ENCODE results near the gene DUOXA2.

The DUOXA2 gene

GRCh38 chr15:45084163-45084562, 30.0 kb upstream of the DUOXA2 start:
- no peaks in the 10 kb centered on the region for H3K27me3 ChIP-seq (ENCODE audit: control insufficient read depth, insufficient read depth, low read length)
- no peak overlapping the region for H3K4me3 ChIP-seq (ENCODE audit: low read length)
- no peak overlapping the region for H3K9ac ChIP-seq (ENCODE audit: low read length)
- H3K27ac ChIP-seq (ENCODE audit: low read length): no peak overlapping the region
- H3K9me3 ChIP-seq (ENCODE audit: control insufficient read depth, low read depth, low read length): no peaks in the 10 kb centered on the region
- H3K36me3 ChIP-seq (ENCODE audit: control insufficient read depth, low read depth, low read length): no peaks in the 10 kb centered on the region
- no peaks in the 10 kb centered on the region for H3K4me1 ChIP-seq (ENCODE audit: control insufficient read depth, low read depth, low read length)

- H3K4me3 ChIP-seq (ENCODE audit: low read length): no peak overlapping the region
- no peaks in the 10 kb centered on the region for H3K36me3 ChIP-seq (ENCODE audit: control insufficient read depth, low read depth, low read length)
- no peak overlapping the region for H3K27ac ChIP-seq (ENCODE audit: low read length)
- H3K27me3 ChIP-seq (ENCODE audit: control insufficient read depth, insufficient read depth, low read length): no peaks in the 10 kb centered on the region
- no peaks in the 10 kb centered on the region for H3K4me1 ChIP-seq (ENCODE audit: control insufficient read depth, low read depth, low read length)
- H3K9me3 ChIP-seq (ENCODE audit: control insufficient read depth, low read depth, low read length): no peaks in the 10 kb centered on the region
- H3K9ac ChIP-seq (ENCODE audit: low read length): no peak overlapping the region
Measured at GRCh38 chr15:45087513-45087912, 26.6 kb upstream of the DUOXA2 start.

- Histone ChIP-seq H3K4me1 (ENCODE audit: control insufficient read depth, low read depth, low read length) (no peaks in the 10 kb centered on the region), H3K27me3 (ENCODE audit: control insufficient read depth, insufficient read depth, low read length) (no peaks in the 10 kb centered on the region), H3K36me3 (ENCODE audit: control insufficient read depth, low read depth, low read length) (no peaks in the 10 kb centered on the region), H3K27ac (ENCODE audit: low read length) (no peak overlapping the region), H3K9ac (ENCODE audit: low read length) (no peak overlapping the region), H3K9me3 (ENCODE audit: control insufficient read depth, low read depth, low read length) (no peaks in the 10 kb centered on the region), H3K4me3 (ENCODE audit: low read length) (no peak overlapping the region)
Measured at GRCh38 chr15:45088801-45089711, 25.1 kb upstream of the DUOXA2 start.

GRCh38 chr15:45089712-45090373, 24.3 kb upstream of the DUOXA2 start:
- Histone ChIP-seq H3K9me3 (ENCODE audit: control insufficient read depth, low read depth, low read length) (no peaks in the 10 kb centered on the region), H3K9ac (ENCODE audit: low read length) (no peak overlapping the region), H3K36me3 (ENCODE audit: control insufficient read depth, low read depth, low read length) (no peaks in the 10 kb centered on the region), H3K4me3 (ENCODE audit: low read length) (no peak overlapping the region), H3K27ac (ENCODE audit: low read length) (no peak overlapping the region), H3K4me1 (ENCODE audit: control insufficient read depth, low read depth, low read length) (no peaks in the 10 kb centered on the region), H3K27me3 (ENCODE audit: control insufficient read depth, insufficient read depth, low read length) (no peaks in the 10 kb centered on the region)

- Histone ChIP-seq H3K36me3 (ENCODE audit: control insufficient read depth, low read depth, low read length) (no peaks in the 10 kb centered on the region), H3K27ac (ENCODE audit: low read length) (no peak overlapping the region), H3K9me3 (ENCODE audit: control insufficient read depth, low read depth, low read length) (no peaks in the 10 kb centered on the region), H3K27me3 (ENCODE audit: control insufficient read depth, insufficient read depth, low read length) (no peaks in the 10 kb centered on the region), H3K4me3 (ENCODE audit: low read length) (no peak overlapping the region), H3K4me1 (ENCODE audit: control insufficient read depth, low read depth, low read length) (no peaks in the 10 kb centered on the region), H3K9ac (ENCODE audit: low read length) (no peak overlapping the region)
Measured at GRCh38 chr15:45091161-45091560, 23.0 kb upstream of the DUOXA2 start.

- no peaks in the 10 kb centered on the region for H3K27me3 ChIP-seq (ENCODE audit: control insufficient read depth, insufficient read depth, low read length)
- H3K36me3 ChIP-seq (ENCODE audit: control insufficient read depth, low read depth, low read length): no peaks in the 10 kb centered on the region
- no peak overlapping the region for H3K4me3 ChIP-seq (ENCODE audit: low read length)
- no peak overlapping the region for H3K9ac ChIP-seq (ENCODE audit: low read length)
- no peak overlapping the region for H3K27ac ChIP-seq (ENCODE audit: low read length)
- H3K9me3 ChIP-seq (ENCODE audit: control insufficient read depth, low read depth, low read length): no peaks in the 10 kb centered on the region
- H3K4me1 ChIP-seq (ENCODE audit: control insufficient read depth, low read depth, low read length): no peaks in the 10 kb centered on the region
Measured at GRCh38 chr15:45091576-45091975, 22.6 kb upstream of the DUOXA2 start.

- Histone ChIP-seq H3K9me3 (ENCODE audit: control insufficient read depth, low read depth, low read length) (no peaks in the 10 kb centered on the region), H3K27me3 (ENCODE audit: control insufficient read depth, insufficient read depth, low read length) (no peaks in the 10 kb centered on the region), H3K27ac (ENCODE audit: low read length) (no peak overlapping the region), H3K36me3 (ENCODE audit: control insufficient read depth, low read depth, low read length) (no peaks in the 10 kb centered on the region), H3K4me1 (ENCODE audit: control insufficient read depth, low read depth, low read length) (no peaks in the 10 kb centered on the region), H3K4me3 (ENCODE audit: low read length) (no peak overlapping the region), H3K9ac (ENCODE audit: low read length) (no peak overlapping the region)
Measured at GRCh38 chr15:45093013-45093412, 21.1 kb upstream of the DUOXA2 start.

GRCh38 chr15:45093622-45094357, 20.3 kb upstream of the DUOXA2 start:
- Histone ChIP-seq H3K4me3 (ENCODE audit: low read length) (no peak overlapping the region), H3K9ac (ENCODE audit: low read length) (no peak overlapping the region), H3K36me3 (ENCODE audit: control insufficient read depth, low read depth, low read length) (no peaks in the 10 kb centered on the region), H3K9me3 (ENCODE audit: control insufficient read depth, low read depth, low read length) (no peaks in the 10 kb centered on the region), H3K27me3 (ENCODE audit: control insufficient read depth, insufficient read depth, low read length) (no peaks in the 10 kb centered on the region), H3K4me1 (ENCODE audit: control insufficient read depth, low read depth, low read length) (no peaks in the 10 kb centered on the region), H3K27ac (ENCODE audit: low read length) (no peak overlapping the region)

- no peaks in the 10 kb centered on the region for H3K36me3 ChIP-seq (ENCODE audit: control insufficient read depth, low read depth, low read length)
- no peaks in the 10 kb centered on the region for H3K9me3 ChIP-seq (ENCODE audit: control insufficient read depth, low read depth, low read length)
- H3K27ac ChIP-seq (ENCODE audit: low read length): no peak overlapping the region
- no peak overlapping the region for H3K4me3 ChIP-seq (ENCODE audit: low read length)
- no peaks in the 10 kb centered on the region for H3K4me1 ChIP-seq (ENCODE audit: control insufficient read depth, low read depth, low read length)
- no peaks in the 10 kb centered on the region for H3K27me3 ChIP-seq (ENCODE audit: control insufficient read depth, insufficient read depth, low read length)
- no peak overlapping the region for H3K9ac ChIP-seq (ENCODE audit: low read length)
Measured at GRCh38 chr15:45094358-45094730, 19.8 kb upstream of the DUOXA2 start.

GRCh38 chr15:45095661-45096060, 18.5 kb upstream of the DUOXA2 start:
- no peak overlapping the region for H3K4me3 ChIP-seq (ENCODE audit: low read length)
- H3K27ac ChIP-seq (ENCODE audit: low read length): no peak overlapping the region
- peaks cover 3% of the 10 kb centered on the region for H3K4me1 ChIP-seq (ENCODE audit: control insufficient read depth, low read depth, low read length)
- H3K36me3 ChIP-seq (ENCODE audit: control insufficient read depth, low read depth, low read length): no peaks in the 10 kb centered on the region
- peaks cover 3% of the 10 kb centered on the region for H3K27me3 ChIP-seq (ENCODE audit: control insufficient read depth, insufficient read depth, low read length)
- H3K9me3 ChIP-seq (ENCODE audit: control insufficient read depth, low read depth, low read length): no peaks in the 10 kb centered on the region
- no peak overlapping the region for H3K9ac ChIP-seq (ENCODE audit: low read length)

- Histone ChIP-seq H3K27me3 (ENCODE audit: control insufficient read depth, insufficient read depth, low read length) (peaks cover 3% of the 10 kb centered on the region), H3K27ac (ENCODE audit: low read length) (no peak overlapping the region), H3K9ac (ENCODE audit: low read length) (no peak overlapping the region), H3K4me1 (ENCODE audit: control insufficient read depth, low read depth, low read length) (peaks cover 14% of the 10 kb centered on the region), H3K4me3 (ENCODE audit: low read length) (no peak overlapping the region), H3K9me3 (ENCODE audit: control insufficient read depth, low read depth, low read length) (no peaks in the 10 kb centered on the region), H3K36me3 (ENCODE audit: control insufficient read depth, low read depth, low read length) (no peaks in the 10 kb centered on the region)
Measured at GRCh38 chr15:45097466-45097865, 16.7 kb upstream of the DUOXA2 start.
